Muscle of leg (tissue), 16 donors: ENCODE measurements around the gene CD200R1. TPM values are rescaled to one million over a fixed set of nuclear protein-coding genes. Genes with fewer than 3 reads are reported as not detected.

ENCODE experiments used
- DNase-seq: peaks from one replicate; pipeline ENCODE4 v3.0.0; 2013
- H3K27ac ChIP-seq: one replicate; pipeline ENCODE4 v1.5.1; 2013; ENCODE audit warnings: mild to moderate bottlenecking, low read length, control low read depth
- H3K27me3 ChIP-seq: one replicate; pipeline ENCODE4 v1.6.1; 2013; ENCODE audit warnings: low read length; ENCODE audit not compliant: control insufficient read depth, insufficient read depth
- H3K36me3 ChIP-seq: one replicate; pipeline ENCODE4 v1.6.1; 2013; ENCODE audit warnings: low read length; ENCODE audit not compliant: control insufficient read depth, insufficient read depth
- H3K4me1 ChIP-seq: one replicate; pipeline ENCODE4 v1.6.1; 2013; ENCODE audit warnings: low read length; ENCODE audit not compliant: control insufficient read depth, insufficient read depth
- H3K4me3 ChIP-seq: one replicate; pipeline ENCODE4 v1.5.1; 2013; ENCODE audit warnings: low read length, control low read depth
- H3K9me3 ChIP-seq: replicated peaks from 2 replicates; pipeline ENCODE4 v1.6.1; 2013; ENCODE audit warnings: low read depth, low read length; ENCODE audit not compliant: control insufficient read depth
- WGBS: methylation state at CpG from one replicate; pipeline ENCODE4 v1.1.5; 2013; ENCODE audit warnings: missing lambda C conversion rate; ENCODE audit not compliant: insufficient coverage; 5-methylcytosine and 5-hydroxymethylcytosine counted together
- long read RNA-seq, 11 donors: transcript quantifications; one replicate each; lab custom pipeline, GENCODE V29; 2026
- polyA plus RNA-seq, 8 donors: library from polyadenylated mRNA; unstranded; fragments of 120-200 nt; gene quantifications; one replicate each; pipeline versions ENCODE4 v1.2.1 to v1.2.3, GENCODE V29; 2013; ENCODE audit warnings: inconsistent platforms in 1 of 8, low replicate concordance in 1 of 8; ENCODE audit not compliant: insufficient read length in 8 of 8, insufficient read depth in 1 of 8
- total RNA-seq: library from RNA; stranded (reverse); fragments of 120-200 nt; gene quantifications from one replicate; pipeline ENCODE4 v1.2.4, GENCODE V29; 2013

The CD200R1 gene
- 2.5 TPM for total RNA-seq
- polyA plus RNA-seq = 1 to 10 TPM in 7 of 8 donors, under 1 TPM in 1; 0.87 to 2.4 (median 1.7) TPM
- long read RNA-seq, donor 1 = 0 reads
- long read RNA-seq, donor 2 = 0 reads
- long read RNA-seq, donor 3 = 0 reads
- long read RNA-seq, donor 4, partial matches to known transcripts = 0 of 1 reads
- long read RNA-seq, donor 4, other reads (novel, unspliced or antisense) = 0 of 1 reads
- long read RNA-seq, donor 5, partial matches to known transcripts = 0 of 1 reads
- long read RNA-seq, donor 5, other reads (novel, unspliced or antisense) = 0 of 1 reads
- long read RNA-seq, donor 6, partial matches to known transcripts = 0 of 2 reads
- long read RNA-seq, donor 6, other reads (novel, unspliced or antisense) = 0 of 2 reads
- long read RNA-seq, donor 7, partial matches to known transcripts = 0 of 1 reads
- long read RNA-seq, donor 7, other reads (novel, unspliced or antisense) = 0 of 1 reads
- long read RNA-seq, donor 8 = 0 reads
- long read RNA-seq, donor 9 = 0 reads
- long read RNA-seq, donor 10, partial matches to known transcripts = 0 of 1 reads
- long read RNA-seq, donor 10, other reads (novel, unspliced or antisense) = 0 of 1 reads
- long read RNA-seq, donor 11, partial matches to known transcripts = 0 of 1 reads
- long read RNA-seq, donor 11, other reads (novel, unspliced or antisense) = 0 of 1 reads

- 83% methylated on average over 2 of the region's 5 CpGs for WGBS
- H3K27ac ChIP-seq = no peak within 1 kb of the TSS
- H3K9me3 ChIP-seq = no peaks in the 10 kb centered on the region
- H3K4me3 ChIP-seq = peak within 1 kb of the TSS; percentile 16
- H3K27me3 ChIP-seq = no peaks in the 10 kb centered on the region
- DNase-seq = peak; percentile 67
- H3K4me1 ChIP-seq = no peaks in the 10 kb centered on the region
- no peaks in the 10 kb centered on the region for H3K36me3 ChIP-seq
These were observed at the start of gene CD200R1 for GRCh38 chr3:112974894-112975293. CD200R1 (minus strand) TSS chr3:112975103; CDS start chr3:112974857, 246 bp downstream.

- no peaks in the 10 kb centered on the region for H3K27me3 ChIP-seq
- H3K27ac ChIP-seq = no peak overlapping the region
- 100% methylated on average over 1 of the region's 2 CpGs for WGBS
- peaks cover 4% of the 10 kb centered on the region for H3K36me3 ChIP-seq
- H3K4me3 ChIP-seq = no peak overlapping the region
- DNase-seq = no peak
- peaks cover 13% of the 10 kb centered on the region for H3K4me1 ChIP-seq
- H3K9me3 ChIP-seq = no peaks in the 10 kb centered on the region
These were observed 46.6 kb upstream of the CD200R1 start for GRCh38 chr3:113021471-113021870.

GRCh38 chr3:113019182-113020137, 44.6 kb upstream of the CD200R1 start:
- peak; percentile 97 for DNase-seq
- under 1% methylated on average over 42 of the region's 63 CpGs for WGBS
- peak overlapping the region; percentile 95 for H3K27ac ChIP-seq
- H3K4me1 ChIP-seq = peaks cover 13% of the 10 kb centered on the region
- H3K4me3 ChIP-seq = peak overlapping the region; percentile 80
- peaks cover 11% of the 10 kb centered on the region for H3K36me3 ChIP-seq
- H3K27me3 ChIP-seq = no peaks in the 10 kb centered on the region
- no peaks in the 10 kb centered on the region for H3K9me3 ChIP-seq

GRCh38 chr3:113018536-113019181, 43.8 kb upstream of the CD200R1 start:
- Histone ChIP-seq H3K27me3 (no peaks in the 10 kb centered on the region), H3K4me3 (peak overlapping the region; percentile 80), H3K4me1 (peaks cover 13% of the 10 kb centered on the region), H3K36me3 (peaks cover 11% of the 10 kb centered on the region), H3K27ac (peak overlapping the region; percentile 95), H3K9me3 (no peaks in the 10 kb centered on the region)
- 0% methylated on average over 1 of the region's 13 CpGs for WGBS
- DNase-seq = peak; percentile 67

- Histone ChIP-seq H3K27me3 (no peaks in the 10 kb centered on the region), H3K4me1 (peaks cover 6% of the 10 kb centered on the region), H3K4me3 (no peak overlapping the region), H3K36me3 (peaks cover 28% of the 10 kb centered on the region), H3K27ac (no peak overlapping the region), H3K9me3 (no peaks in the 10 kb centered on the region)
- no peak for DNase-seq
These were observed 38.7 kb upstream of the CD200R1 start for GRCh38 chr3:113013593-113013992.

- Histone ChIP-seq H3K4me1 (no peaks in the 10 kb centered on the region), H3K27me3 (no peaks in the 10 kb centered on the region), H3K27ac (no peak overlapping the region), H3K36me3 (peaks cover 47% of the 10 kb centered on the region), H3K4me3 (no peak overlapping the region), H3K9me3 (no peaks in the 10 kb centered on the region)
- DNase-seq = no peak
- WGBS = no CpG with 5 or more reads among the region's 3 CpGs
These were observed 33.2 kb upstream of the CD200R1 start for GRCh38 chr3:113008117-113008516.

GRCh38 chr3:113006359-113007056, 31.6 kb upstream of the CD200R1 start:
- Histone ChIP-seq H3K9me3 (no peaks in the 10 kb centered on the region), H3K27me3 (no peaks in the 10 kb centered on the region), H3K36me3 (peaks cover 45% of the 10 kb centered on the region), H3K27ac (no peak overlapping the region), H3K4me3 (no peak overlapping the region), H3K4me1 (no peaks in the 10 kb centered on the region)
- WGBS = no CpG with 5 or more reads among the region's 4 CpGs
- no peak for DNase-seq

- Histone ChIP-seq H3K36me3 (peaks cover 45% of the 10 kb centered on the region), H3K4me1 (no peaks in the 10 kb centered on the region), H3K9me3 (no peaks in the 10 kb centered on the region), H3K4me3 (no peak overlapping the region), H3K27ac (no peak overlapping the region), H3K27me3 (no peaks in the 10 kb centered on the region)
- DNase-seq = no peak
- WGBS = 82% methylated on average over 3 of the region's 7 CpGs
These were observed 30.7 kb upstream of the CD200R1 start for GRCh38 chr3:113005611-113006010.

- Histone ChIP-seq H3K4me1 (no peaks in the 10 kb centered on the region), H3K27ac (no peak overlapping the region), H3K27me3 (no peaks in the 10 kb centered on the region), H3K4me3 (no peak overlapping the region), H3K36me3 (peaks cover 48% of the 10 kb centered on the region), H3K9me3 (no peaks in the 10 kb centered on the region)
- no peak for DNase-seq
These were observed 27.8 kb upstream of the CD200R1 start for GRCh38 chr3:113002679-113003078.
